Superior temporal gyrus (tissue), 1 donor: ENCODE data around the gene ZNF689.
A peak's percentile ranks its signal among the peaks of the same experiment; 100 is the strongest.
"Not testable (repeated sequence)": the region's sequence is repeated elsewhere in the genome, so short reads cannot be mapped to it uniquely, and the experiment has no call there.

Experiments
- DNase-seq: peaks from one replicate; pipeline ENCODE4 v3.0.0-alpha.2; 2016; ENCODE audit errors: extremely low spot score

The ZNF689 gene

GRCh38 chr16:30609926-30610839 is at the start of gene ZNF689:
Gene ZNF689, minus strand, starts transcription at chr16:30610389. Its CDS starts 348 bp downstream, at chr16:30610041.
- peak; percentile 100 for DNase-seq

GRCh38 chr16:30658731-30659506 is 48.7 kb upstream of the ZNF689 start:
- DNase-seq, result peak; percentile 98

- DNase-seq, result peak; percentile 100
Observed at GRCh38 chr16:30657866-30658730, 47.9 kb upstream of the ZNF689 start, which contains the start of gene FBRS. Gene FBRS, plus strand, starts transcription at chr16:30658431. Its CDS starts 1,088 bp downstream, at chr16:30659519.

- DNase-seq, result no peak
Observed at GRCh38 chr16:30656974-30657865, 47.0 kb upstream of the ZNF689 start.

GRCh38 chr16:30656388-30656787 is 46.2 kb upstream of the ZNF689 start:
- no peak for DNase-seq

- no peak for DNase-seq
Observed at GRCh38 chr16:30655815-30656347, 45.7 kb upstream of the ZNF689 start.

GRCh38 chr16:30654856-30655255 is 44.7 kb upstream of the ZNF689 start:
- no peak for DNase-seq

GRCh38 chr16:30652718-30653117 is 42.5 kb upstream of the ZNF689 start:
- no peak for DNase-seq

- DNase-seq, result no peak
Observed at GRCh38 chr16:30652005-30652296, 41.8 kb upstream of the ZNF689 start.

GRCh38 chr16:30651124-30652004 is 41.2 kb upstream of the ZNF689 start:
- DNase-seq, result no peak

- peak; percentile 100 for DNase-seq
Observed at GRCh38 chr16:30650369-30651123, 40.4 kb upstream of the ZNF689 start, which contains the start of gene PRR14. Gene PRR14, plus strand, starts transcription at chr16:30650960. Its CDS starts 686 bp downstream, at chr16:30651646.

- no peak for DNase-seq
Observed at GRCh38 chr16:30649725-30650368, 39.7 kb upstream of the ZNF689 start.

GRCh38 chr16:30647274-30647571 is 37.0 kb upstream of the ZNF689 start:
- no peak for DNase-seq

- DNase-seq, result no peak
Observed at GRCh38 chr16:30645727-30646126, 35.5 kb upstream of the ZNF689 start.

- DNase-seq, result no peak
Observed at GRCh38 chr16:30644334-30644830, 34.2 kb upstream of the ZNF689 start.

GRCh38 chr16:30641378-30641982 is 31.3 kb upstream of the ZNF689 start:
- no peak for DNase-seq

- no peak for DNase-seq
Observed at GRCh38 chr16:30637944-30638343, 27.8 kb upstream of the ZNF689 start.

GRCh38 chr16:30637139-30637538 is 26.9 kb upstream of the ZNF689 start:
- not testable (repeated sequence) for DNase-seq
